Activated CD4-positive, alpha-beta T cell treated with anti-CD3 and anti-CD28 coated beads, Interleukin-2, amount 10 ng/mL, durations not matched to agents 7 days and 5 days (primary cell): Measurements from ENCODE around the gene MED12L. TPM values are rescaled to one million over a fixed set of nuclear protein-coding genes. Genes with fewer than 3 reads are reported as not detected.

Experiments used
- CTCF ChIA-PET: fragments of 350-600 bp; sonication (Branson Sonifier 250); formaldehyde crosslinking; loops from one replicate; lab custom pipeline; 2021; ENCODE audit warnings: antibody characterized with exemption; lab: Charles Lee
- POLR2A ChIA-PET: fragments of 350-600 bp; sonication (Branson Sonifier 250); formaldehyde crosslinking; loops from one replicate; lab custom pipeline; 2021; ENCODE audit warnings: antibody characterized with exemption; lab: Charles Lee
- DNase-seq: peaks from one replicate; pipeline ENCODE4 v3.0.0-alpha.2; 2020
- H3K27ac Mint-ChIP-seq: one replicate; pipeline ENCODE4 v1.8.0; 2021; ENCODE audit warnings: mild to moderate bottlenecking, moderate library complexity, mixed read lengths
- H3K27me3 Mint-ChIP-seq: one replicate; pipeline ENCODE4 v1.8.0; 2021; ENCODE audit warnings: mixed read lengths
- H3K36me3 Mint-ChIP-seq: one replicate; pipeline ENCODE4 v1.8.0; 2021; ENCODE audit warnings: low read depth, mixed read lengths
- H3K4me1 Mint-ChIP-seq: one replicate; pipeline ENCODE4 v1.8.0; 2021; ENCODE audit warnings: mixed read lengths
- H3K4me3 Mint-ChIP-seq: one replicate; pipeline ENCODE4 v1.8.0; 2021; ENCODE audit warnings: mild to moderate bottlenecking, moderate library complexity, mixed read lengths
- H3K9me3 Mint-ChIP-seq: one replicate; pipeline ENCODE4 v1.8.0; 2021; ENCODE audit warnings: mixed read lengths
- total RNA-seq, 2 experiments: library from RNA; stranded (reverse); gene quantifications; one replicate each; pipeline ENCODE4 v1.2.3, GENCODE V29; 2021

The MED12L gene
- total RNA-seq, 2 experiments from 2014 or later: 0.35 to 0.92 TPM

DNA sequence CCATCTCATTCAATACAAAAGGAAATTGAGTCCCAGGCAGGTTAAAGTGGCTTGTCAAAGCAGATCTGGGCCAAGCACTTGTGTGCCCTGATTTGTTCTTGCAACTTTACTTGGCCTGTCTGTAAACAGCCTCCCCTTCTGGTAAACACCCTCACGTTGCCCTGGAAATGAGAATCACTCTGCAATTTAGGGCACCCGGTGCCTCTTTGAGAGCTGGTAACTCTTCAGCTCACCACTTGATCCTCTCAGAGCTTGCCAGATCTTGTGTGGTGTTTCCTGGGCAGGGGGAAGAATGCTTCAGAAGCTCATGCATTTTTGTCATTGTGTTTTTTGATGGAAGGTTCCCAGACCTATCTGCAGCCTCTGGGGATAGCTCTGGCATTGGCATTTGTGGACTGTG is 11.3 kb downstream of the MED12L start:
- CTCF ChIA-PET: interaction anchor here (1.3 kb wide), 1 partner anchor 10 kb away, joined by 9 read pairs; the partner anchor contains the start of gene MED12L
- POLR2A ChIA-PET: no interaction called here
- no peaks in the 10 kb centered on the region for H3K9me3 Mint-ChIP-seq
- H3K4me1 Mint-ChIP-seq: no peaks in the 10 kb centered on the region
- no peaks in the 10 kb centered on the region for H3K36me3 Mint-ChIP-seq
- no peak overlapping the region for H3K4me3 Mint-ChIP-seq
- no peak overlapping the region for H3K27ac Mint-ChIP-seq
- peaks cover 30% of the 10 kb centered on the region for H3K27me3 Mint-ChIP-seq
- DNase-seq: no peak

GRCh38 chr3:151100076-151100475 is 14.6 kb downstream of the MED12L start:
- no peaks in the 10 kb centered on the region for H3K4me1 Mint-ChIP-seq
- H3K27me3 Mint-ChIP-seq: peaks cover 29% of the 10 kb centered on the region
- POLR2A ChIA-PET: no interaction called here

DNA sequence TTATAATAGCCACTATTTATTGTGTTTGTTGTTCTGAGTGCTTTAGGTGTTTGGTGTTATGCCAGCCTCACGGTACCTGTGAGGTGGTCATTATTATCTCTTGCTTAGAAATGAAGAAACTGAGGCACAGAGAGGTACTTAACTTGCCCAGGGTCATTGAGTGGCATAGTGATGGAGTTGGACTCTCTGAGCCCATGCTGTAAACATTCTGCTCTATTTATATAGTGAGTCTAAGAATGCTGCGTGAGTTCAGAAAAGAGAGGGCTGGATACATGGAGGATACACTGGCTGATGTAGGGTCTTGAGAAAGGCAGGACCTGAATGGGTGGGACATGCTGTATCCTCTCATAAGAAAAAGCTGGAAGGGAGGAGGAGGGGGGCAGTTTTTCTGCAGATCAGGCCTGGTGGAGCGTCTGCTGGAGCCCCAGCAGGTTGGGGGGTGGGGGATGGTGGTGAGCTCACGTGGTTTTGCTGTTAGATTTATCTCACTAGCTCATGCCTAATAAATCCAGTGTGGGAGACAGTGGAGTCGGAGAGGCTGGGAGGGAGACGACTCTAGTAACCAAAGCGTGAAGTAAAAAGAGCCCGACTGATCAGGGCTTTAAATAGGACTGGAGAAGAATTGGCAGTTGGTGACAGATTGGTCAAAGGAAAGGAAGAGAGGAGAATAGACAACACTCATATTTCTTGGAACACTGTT is 16.0 kb downstream of the MED12L start:
- Mint-ChIP-seq H3K4me1 (no peaks in the 10 kb centered on the region), H3K36me3 (no peaks in the 10 kb centered on the region), H3K9me3 (no peaks in the 10 kb centered on the region), H3K4me3 (no peak overlapping the region), H3K27me3 (peaks cover 29% of the 10 kb centered on the region), H3K27ac (no peak overlapping the region)
- ChIA-PET CTCF (interaction anchor here (1.2 kb wide), 1 partner anchor 9 kb away, joined by 3 read pairs; no protein-coding TSS in a partner anchor), POLR2A (no interaction called here)
- DNase-seq: no peak

More at GRCh38 chr3:151100076-151100475, 14.6 kb downstream of the MED12L start:
- Mint-ChIP-seq H3K4me3 (no peak overlapping the region), H3K36me3 (no peaks in the 10 kb centered on the region), H3K9me3 (no peaks in the 10 kb centered on the region), H3K27ac (no peak overlapping the region)
- DNase-seq: no peak
- CTCF ChIA-PET: no interaction called here

DNA sequence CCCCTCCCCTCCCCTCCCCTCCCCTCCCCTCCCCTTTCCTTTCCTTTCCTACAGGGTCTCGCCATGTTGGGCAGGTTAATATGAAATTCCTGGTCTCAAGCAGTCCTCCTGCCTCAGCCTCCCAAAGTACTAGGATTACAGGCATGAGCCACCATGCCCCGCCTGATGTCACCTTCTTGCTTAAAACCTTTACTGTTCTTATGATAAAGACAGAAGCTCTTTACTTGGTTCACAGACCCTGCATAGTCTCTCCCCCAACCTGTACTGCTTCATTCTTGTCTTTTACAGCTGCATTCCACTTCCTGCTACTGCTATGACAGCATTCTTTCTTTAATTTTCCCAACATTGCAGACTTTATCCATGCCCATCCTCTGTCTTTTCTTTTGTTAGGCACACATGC is 20.8 kb downstream of the MED12L start:
- no peak for DNase-seq
- Mint-ChIP-seq H3K27me3 (peaks cover 14% of the 10 kb centered on the region), H3K9me3 (no peaks in the 10 kb centered on the region), H3K27ac (no peak overlapping the region), H3K4me3 (no peak overlapping the region), H3K36me3 (no peaks in the 10 kb centered on the region), H3K4me1 (no peaks in the 10 kb centered on the region)
- POLR2A ChIA-PET: no interaction called here
- CTCF ChIA-PET: interaction anchor here (0.6 kb wide), 1 partner anchor 180 kb away, joined by 3 read pairs; no protein-coding TSS in a partner anchor

DNA sequence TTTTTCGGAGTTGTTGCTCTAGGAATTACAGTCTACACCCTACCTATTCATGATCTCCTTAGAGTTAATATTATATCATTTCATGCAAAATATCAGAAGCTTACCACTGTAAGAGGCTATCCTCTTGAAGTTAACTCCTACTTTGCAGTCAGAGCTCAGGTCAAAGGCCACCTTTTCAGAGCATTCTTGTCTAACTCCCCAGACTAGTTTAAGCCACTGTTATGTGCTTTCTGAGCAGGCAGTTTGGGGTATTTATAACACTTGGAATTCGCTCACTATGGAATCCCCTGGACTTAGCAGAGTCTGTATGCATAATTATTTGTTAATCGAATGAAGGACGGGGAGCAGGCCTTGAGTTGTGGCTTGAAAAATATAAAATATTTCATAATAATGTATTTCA is 21.7 kb downstream of the MED12L start:
- no peak overlapping the region for H3K4me3 Mint-ChIP-seq
- H3K27ac Mint-ChIP-seq: no peak overlapping the region
- CTCF ChIA-PET: interaction anchor here (0.6 to 1.5 kb wide), 2 partner anchors 25 to 181 kb away, joined by 3 read pairs; no protein-coding TSS in a partner anchor
- H3K4me1 Mint-ChIP-seq: no peaks in the 10 kb centered on the region
- no peaks in the 10 kb centered on the region for H3K36me3 Mint-ChIP-seq
- POLR2A ChIA-PET: no interaction called here
- no peak for DNase-seq
- no peaks in the 10 kb centered on the region for H3K9me3 Mint-ChIP-seq
- H3K27me3 Mint-ChIP-seq: peaks cover 8% of the 10 kb centered on the region

GRCh38 chr3:151107701-151108100 is 22.2 kb downstream of the MED12L start:
- ChIA-PET POLR2A (no interaction called here), CTCF (interaction anchor here (1.5 kb wide), 1 partner anchor 25 kb away, joined by 3 read pairs; no protein-coding TSS in a partner anchor)
- H3K27ac Mint-ChIP-seq: no peak overlapping the region
- no peaks in the 10 kb centered on the region for H3K9me3 Mint-ChIP-seq
- H3K4me1 Mint-ChIP-seq: no peaks in the 10 kb centered on the region
- peaks cover 4% of the 10 kb centered on the region for H3K27me3 Mint-ChIP-seq
- H3K36me3 Mint-ChIP-seq: no peaks in the 10 kb centered on the region
- H3K4me3 Mint-ChIP-seq: no peak overlapping the region
- no peak for DNase-seq

GRCh38 chr3:151109286-151109800 is 23.9 kb downstream of the MED12L start:
- ChIA-PET CTCF (interaction anchor here (2.0 kb wide), 1 partner anchor 14 kb away, joined by 7 read pairs; no protein-coding TSS in a partner anchor), POLR2A (no interaction called here)
- Mint-ChIP-seq H3K27me3 (peaks cover 2% of the 10 kb centered on the region), H3K4me3 (no peak overlapping the region), H3K9me3 (no peaks in the 10 kb centered on the region), H3K4me1 (no peaks in the 10 kb centered on the region), H3K27ac (no peak overlapping the region), H3K36me3 (no peaks in the 10 kb centered on the region)
- no peak for DNase-seq

DNA sequence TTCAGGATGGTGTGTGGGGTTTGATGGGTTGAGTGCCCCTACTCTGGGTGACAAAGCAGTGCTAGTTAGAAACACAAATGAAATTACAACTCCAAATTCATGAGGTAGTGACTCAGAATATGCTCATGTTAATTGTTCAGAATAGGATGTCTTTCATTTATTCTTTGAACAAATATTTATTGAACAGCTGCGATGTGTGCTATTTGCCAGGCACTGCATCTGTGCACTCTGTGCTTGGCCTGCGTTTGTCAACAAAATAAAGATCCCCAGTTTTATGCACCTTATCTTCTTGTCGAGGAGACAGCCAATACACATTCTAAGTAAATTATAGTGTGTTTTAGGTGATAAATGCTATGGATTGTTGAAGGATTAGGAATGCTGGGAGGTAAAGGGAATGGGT is 27.3 kb downstream of the MED12L start:
- Mint-ChIP-seq H3K36me3 (no peaks in the 10 kb centered on the region), H3K27ac (no peak overlapping the region), H3K4me1 (no peaks in the 10 kb centered on the region), H3K27me3 (peaks cover 10% of the 10 kb centered on the region), H3K4me3 (no peak overlapping the region), H3K9me3 (no peaks in the 10 kb centered on the region)
- ChIA-PET CTCF (interaction anchor here (0.8 kb wide), 1 partner anchor 27 kb away, joined by 3 read pairs; the partner anchor contains the start of gene MED12L), POLR2A (no interaction called here)
- no peak for DNase-seq

GRCh38 chr3:151113343-151113742 is 27.9 kb downstream of the MED12L start:
- Mint-ChIP-seq H3K4me3 (no peak overlapping the region), H3K9me3 (no peaks in the 10 kb centered on the region), H3K4me1 (no peaks in the 10 kb centered on the region), H3K27ac (no peak overlapping the region), H3K36me3 (no peaks in the 10 kb centered on the region), H3K27me3 (peaks cover 10% of the 10 kb centered on the region)
- no peak for DNase-seq
- CTCF ChIA-PET: interaction anchor here (0.8 to 1.5 kb wide), 2 partner anchors 14 to 28 kb away, joined by 3 to 6 read pairs; partner anchors contain the start of gene MED12L
- POLR2A ChIA-PET: no interaction called here

DNA sequence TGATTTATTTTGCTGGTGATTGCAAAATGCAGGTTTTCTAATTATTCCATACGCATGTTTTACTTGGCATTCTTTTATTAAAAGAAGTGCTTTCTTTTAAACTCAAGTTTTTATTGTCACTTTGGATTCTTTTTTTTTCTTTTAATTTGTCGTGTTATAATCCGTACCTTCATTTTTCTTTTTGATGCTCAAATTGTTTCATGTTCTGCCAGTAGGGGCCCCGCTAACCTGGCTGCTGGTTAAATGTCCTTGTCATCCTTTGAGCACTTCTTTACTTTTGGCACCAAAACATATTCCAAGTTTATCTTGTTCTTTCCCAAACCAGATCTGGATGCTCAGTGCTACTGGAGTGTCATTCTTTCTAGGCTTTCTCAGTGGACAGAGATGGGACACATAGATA is 31.6 kb downstream of the MED12L start:
- ChIA-PET POLR2A (no interaction called here), CTCF (no interaction called here)
- no peak overlapping the region for H3K4me3 Mint-ChIP-seq

GRCh38 chr3:151119188-151119587 is 33.7 kb downstream of the MED12L start:
- Mint-ChIP-seq H3K4me3 (no peak overlapping the region), H3K27ac (no peak overlapping the region), H3K36me3 (no peaks in the 10 kb centered on the region), H3K27me3 (peaks cover 20% of the 10 kb centered on the region), H3K9me3 (no peaks in the 10 kb centered on the region), H3K4me1 (no peaks in the 10 kb centered on the region)
- POLR2A ChIA-PET: no interaction called here
- CTCF ChIA-PET: no interaction called here
- DNase-seq: no peak

More for the DNA sequence above, 31.6 kb downstream of the MED12L start:
- no peak for DNase-seq
- Mint-ChIP-seq H3K27me3 (peaks cover 18% of the 10 kb centered on the region), H3K27ac (no peak overlapping the region), H3K9me3 (no peaks in the 10 kb centered on the region), H3K4me1 (no peaks in the 10 kb centered on the region), H3K36me3 (no peaks in the 10 kb centered on the region)

DNA sequence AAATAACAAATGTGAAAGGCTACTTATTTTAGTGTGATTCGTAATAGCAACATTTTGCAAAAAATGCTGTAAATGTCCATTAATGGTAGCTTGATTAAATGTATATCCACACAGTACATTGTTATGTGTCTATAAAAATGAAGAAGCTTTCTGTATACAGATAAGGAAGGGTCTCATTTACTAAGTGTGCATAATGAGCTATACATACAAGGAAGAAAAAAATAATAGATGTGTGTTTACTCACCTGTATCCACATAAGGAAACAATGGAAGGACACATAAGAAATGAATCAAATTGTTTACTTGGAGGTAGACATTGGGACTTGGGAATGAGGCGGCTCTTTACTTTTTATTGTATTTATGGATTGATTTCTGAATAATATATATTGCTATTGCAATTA is 34.9 kb downstream of the MED12L start:
- ChIA-PET CTCF (no interaction called here), POLR2A (no interaction called here)
- peaks cover 20% of the 10 kb centered on the region for H3K27me3 Mint-ChIP-seq
- no peak overlapping the region for H3K4me3 Mint-ChIP-seq
- H3K27ac Mint-ChIP-seq: no peak overlapping the region
- no peak for DNase-seq
- no peaks in the 10 kb centered on the region for H3K9me3 Mint-ChIP-seq
- no peaks in the 10 kb centered on the region for H3K4me1 Mint-ChIP-seq
- H3K36me3 Mint-ChIP-seq: no peaks in the 10 kb centered on the region

GRCh38 chr3:151121016-151121415 is 35.6 kb downstream of the MED12L start:
- ChIA-PET POLR2A (no interaction called here), CTCF (interaction anchor here (0.6 kb wide), 1 partner anchor 23 kb away, joined by 3 read pairs; no protein-coding TSS in a partner anchor)
- H3K36me3 Mint-ChIP-seq: no peaks in the 10 kb centered on the region
- H3K27me3 Mint-ChIP-seq: peaks cover 20% of the 10 kb centered on the region
- no peak overlapping the region for H3K27ac Mint-ChIP-seq
- DNase-seq: no peak
- no peaks in the 10 kb centered on the region for H3K4me1 Mint-ChIP-seq
- H3K9me3 Mint-ChIP-seq: no peaks in the 10 kb centered on the region
- H3K4me3 Mint-ChIP-seq: no peak overlapping the region
